GM12878 (cell line): ENCODE results near the gene LTBP4. TPM values are rescaled to one million over a fixed set of nuclear protein-coding genes. Genes with fewer than 3 reads are reported as not detected.

Source experiments
- ATAC-seq: fragments of 200-7000 bp; cut with Tn5 transposase; 3 replicates; pipeline ENCODE4 v1.9.1; 2020; ENCODE audit warnings: mild to moderate bottlenecking, moderate library complexity
- BruUV-seq: library from RNA; stranded (reverse); fragments of 400-500 nt; replicated peaks from 2 replicates; lab custom pipeline; 2021; lab: Mats Ljungman, UMichigan
- CTCF ChIA-PET: fragments of 300-600 bp; sonication (Branson Sonifier 250); formaldehyde crosslinking; extraction: SDS; loops from one replicate; lab custom pipeline; 2021; ENCODE audit warnings: inconsistent platforms; lab: Yijun Ruan, JAX
- POLR2A ChIA-PET: fragments of 350-600 bp; formaldehyde crosslinking; extraction: SDS; loops from one replicate; lab custom pipeline; 2021; ENCODE audit warnings: inconsistent platforms; lab: Charles Lee
- RAD21 ChIA-PET: fragments of 300-600 bp; sonication (Branson Sonifier 250); formaldehyde crosslinking; loops from one replicate; lab custom pipeline; 2023; ENCODE audit warnings: antibody characterized with exemption; ENCODE audit not compliant: unreplicated experiment; lab: Charles Lee
- SMC1A ChIA-PET: fragments of 300-600 bp; sonication (Branson Sonifier 250); formaldehyde crosslinking; loops from one replicate; lab custom pipeline; 2023; ENCODE audit not compliant: unreplicated experiment, uncharacterized antibody; lab: Charles Lee
- DNase-seq: peaks from one replicate; pipeline ENCODE4 v3.0.0-alpha.2; 2011; ENCODE audit warnings: low read depth, low spot score
- FAIRE-seq: peaks from 3 replicates; lab custom pipeline; 2011; peaks lifted over from hg19 to GRCh38; lab: Jason Lieb, UNC
- H2AFZ ChIP-seq: 2 replicates; pipeline ENCODE4 v1.6.0; 2011; ENCODE audit warnings: low read depth, low read length, control low read depth; ENCODE audit not compliant: control insufficient read depth
- H3K27ac ChIP-seq: 2 replicates; pipeline ENCODE4 v1.5.1; 2011; ENCODE audit warnings: control low read depth; ENCODE audit not compliant: control insufficient read depth, insufficient read depth
- H3K27me3 ChIP-seq, 2 experiments: replicated peaks in 1 of 2; 2 replicates each; pipeline versions ENCODE4 v1.6.0 to v1.6.1; 2011; ENCODE audit warnings: low read length in 1 of 2; ENCODE audit not compliant: control insufficient read depth in 2 of 2, insufficient read depth in 2 of 2
- H3K36me3 ChIP-seq, 2 experiments: 2 replicates each; pipeline ENCODE4 v1.5.1; 2011; ENCODE audit warnings: low read length in 1 of 2; ENCODE audit not compliant: control insufficient read depth in 2 of 2, insufficient read depth in 2 of 2
- H3K4me1 ChIP-seq: 2 replicates; pipeline ENCODE4 v1.6.1; 2011; ENCODE audit warnings: mild to moderate bottlenecking, low read length, moderate library complexity, mixed read lengths; ENCODE audit not compliant: control insufficient read depth, insufficient read depth
- H3K4me2 ChIP-seq: 2 replicates; pipeline ENCODE4 v1.6.0; 2011; ENCODE audit warnings: control low read depth; ENCODE audit not compliant: control insufficient read depth, insufficient read depth
- H3K4me3 ChIP-seq: fragments of 200-600 bp; sonication (generic); 2 replicates; pipeline ENCODE4 v1.5.1; 2016
- H3K79me2 ChIP-seq: 2 replicates; pipeline ENCODE4 v1.6.0; 2011; ENCODE audit warnings: low read length; ENCODE audit not compliant: control insufficient read depth, insufficient read depth
- H3K9ac ChIP-seq: 2 replicates; pipeline ENCODE4 v1.8.0; 2011; ENCODE audit warnings: low read length, control low read depth, mixed read lengths; ENCODE audit not compliant: control insufficient read depth, insufficient read depth
- H3K9me3 ChIP-seq: replicated peaks from 3 replicates; pipeline ENCODE4 v1.5.1; 2011; ENCODE audit warnings: mild to moderate bottlenecking, low read length; ENCODE audit not compliant: control insufficient read depth, insufficient read depth
- H4K20me1 ChIP-seq: 2 replicates; pipeline ENCODE4 v1.6.0; 2011; ENCODE audit not compliant: control insufficient read depth, insufficient read depth
- CBX5 ChIP-seq: sonication (generic); IDR thresholded peaks from 2 replicates; pipeline ENCODE4 v1.6.1; 2016; ENCODE audit warnings: low read depth, moderate library complexity, mild to moderate bottlenecking, inconsistent platforms
- HCFC1 ChIP-seq: fragments of 150-350 bp; IDR thresholded peaks from 2 replicates; pipeline ENCODE4 v1.6.1; 2014; ENCODE audit warnings: low read length
- KAT2A ChIP-seq: conservative IDR thresholded peaks from 2 replicates; pipeline ENCODE4 v1.6.1; 2011; ENCODE audit warnings: low read depth, low read length; ENCODE audit not compliant: control insufficient read depth
- NBN ChIP-seq: fragments of 450-650 bp; IDR thresholded peaks from 2 replicates; pipeline ENCODE4 v1.6.1; 2016
- POU2F2 ChIP-seq: IDR thresholded peaks from 3 replicates; pipeline ENCODE4 v1.6.1; 2011; ENCODE audit warnings: low read depth, mild to moderate bottlenecking, low read length, borderline replicate concordance
- RUNX3 ChIP-seq: IDR thresholded peaks from 2 replicates; pipeline ENCODE4 v1.6.1; 2012; ENCODE audit warnings: low read length, inconsistent platforms
- SIN3A ChIP-seq: IDR thresholded peaks from 2 replicates; pipeline ENCODE4 v1.6.1; 2012; ENCODE audit warnings: low read depth, low read length, improper control_type of control experiment
- WGBS: methylation state at CpG from one replicate; pipeline ENCODE4 v1.1.6; 2016; ENCODE audit warnings: low lambda C conversion rate; ENCODE audit not compliant: insufficient replicate concordance, insufficient coverage; ENCODE audit errors: missing lambda C conversion rate; 5-methylcytosine and 5-hydroxymethylcytosine counted together
- in situ Hi-C: fragments of 300-500 bp; cut with MboI; formaldehyde crosslinking; loops from 9 replicates; pipeline ENCODE4 v1.14.3; 2018; ENCODE audit warnings: mixed read lengths
- intact Hi-C: fragments of 100-400 bp; cut with micrococcal nuclease; formaldehyde crosslinking; loops from one replicate; pipeline ENCODE4 v1.14.2; 2022; ENCODE audit not compliant: unreplicated experiment
- polyA plus RNA-seq, 11 experiments: library from polyadenylated mRNA; depleted of rRNA in 4 of 11; unstranded in 6 of 11; stranded (reverse) in 5 of 11; fragments of >200 nt; fragmentation: Nextera tagmentation in 4 of 11; fragmentation: Illumina TruSeq in 1 of 11; extraction: Ambion mirVana in 4 of 11; extraction: Trizol in 1 of 11; gene quantifications; 1 replicate in 1 of 11; 2 replicates in 10 of 11; pipeline versions ENCODE4 v1.2.1 to v1.2.3, GENCODE V29; 2011 to 2016; ENCODE audit warnings: inconsistent platforms in 2 of 11, missing spikeins in 2 of 11, low read depth in 1 of 11
- total RNA-seq, 4 experiments: library from RNA; depleted of rRNA in 3 of 4; stranded (reverse); fragments of >200 nt in 3 of 4; fragmentation: Illumina TruSeq in 1 of 4; extraction: Trizol in 1 of 4; gene quantifications; 2 replicates each; pipeline versions ENCODE4 v1.2.1 to v1.2.3, GENCODE V29; 2013 to 2021
- TF ChIP-seq, protein P1 (sequence below): fragments of 450-650 bp; conservative IDR thresholded peaks from 2 replicates; pipeline ENCODE4 v1.6.1; 2017; ENCODE audit warnings: mild to moderate bottlenecking, moderate library complexity
- TF ChIP-seq, protein P2 (sequence below): fragments of 450-650 bp; IDR thresholded peaks from 2 replicates; pipeline ENCODE4 v1.6.1; 2016; ENCODE audit warnings: mild to moderate bottlenecking, moderate library complexity, borderline replicate concordance

Gene LTBP4
- total and polyA plus RNA-seq, 10 of the 15 experiments (the other 5 are each of a cell fraction or from before 2014, with no cell fraction given): 0.09 to 34.6 (median 8.5) TPM; not detected in 1

- no peak for TF ChIP-seq HCFC1
Observed at GRCh38 chr19:40556953-40557530, 44.1 kb upstream of the LTBP4 start (continued).

DNA sequence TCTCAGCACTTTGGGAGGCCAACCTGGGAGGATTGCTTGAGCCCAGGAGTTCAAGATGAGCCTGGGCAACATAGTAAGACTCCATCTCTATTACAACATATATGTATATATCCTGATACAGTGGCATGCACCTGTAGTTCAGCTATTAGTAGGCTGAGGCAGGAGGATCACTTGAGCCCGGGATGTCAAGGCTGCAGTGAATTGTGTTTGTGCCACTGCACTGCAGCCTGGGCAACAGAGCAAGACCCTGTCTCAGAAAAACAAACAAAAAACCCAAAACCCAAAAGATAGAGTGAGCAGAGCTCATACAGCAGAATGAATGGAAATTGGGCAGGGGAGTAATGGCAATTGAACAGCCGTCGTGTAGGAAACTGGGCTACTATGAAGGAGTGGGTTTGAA is 41.8 kb upstream of the LTBP4 start:
- no peak for TF ChIP-seq CBX5
- H3K27ac ChIP-seq: no peak overlapping the region
- FAIRE-seq (no peak), ATAC-seq (no peak), DNase-seq (no peak)
- ChIA-PET POLR2A (no interaction called here), RAD21 (no interaction called here), SMC1A (interaction anchor here (0.6 to 0.9 kb wide), 2 partner anchors 19 to 442 kb away, joined by 3 read pairs; no protein-coding TSS in a partner anchor), CTCF (interaction anchor here (1.4 to 1.6 kb wide), 2 partner anchors 10 to 11 kb away, joined by 4 to 5 read pairs; no protein-coding TSS in a partner anchor)
- in situ Hi-C loops (no loop called here), intact Hi-C loops (no loop called here)
- H4K20me1 ChIP-seq: no peaks in the 10 kb centered on the region
- H3K9me3 ChIP-seq: no peaks in the 10 kb centered on the region
- no peak overlapping the region for H3K4me3 ChIP-seq
- peaks cover 0 to 5% of the 10 kb centered on the region in 2 experiments; a peak in 2 of 4 replicates for H3K27me3 ChIP-seq
- no peak overlapping the region for H3K9ac ChIP-seq
- H3K4me2 ChIP-seq: no peak overlapping the region
- no peak overlapping the region for H2AFZ ChIP-seq
- H3K4me1 ChIP-seq: no peaks in the 10 kb centered on the region
- BruUV-seq: no TSS peak
- 73% methylated on average over 3 of the region's 3 CpGs for WGBS
- no peaks in the 10 kb centered on the region for H3K36me3 ChIP-seq
- H3K79me2 ChIP-seq: no peaks in the 10 kb centered on the region

- ChIA-PET POLR2A (no interaction called here), CTCF (interaction anchor here (1.4 kb wide), 1 partner anchor 11 kb away, joined by 4 read pairs; no protein-coding TSS in a partner anchor)
- TF ChIP-seq, protein P1, sequence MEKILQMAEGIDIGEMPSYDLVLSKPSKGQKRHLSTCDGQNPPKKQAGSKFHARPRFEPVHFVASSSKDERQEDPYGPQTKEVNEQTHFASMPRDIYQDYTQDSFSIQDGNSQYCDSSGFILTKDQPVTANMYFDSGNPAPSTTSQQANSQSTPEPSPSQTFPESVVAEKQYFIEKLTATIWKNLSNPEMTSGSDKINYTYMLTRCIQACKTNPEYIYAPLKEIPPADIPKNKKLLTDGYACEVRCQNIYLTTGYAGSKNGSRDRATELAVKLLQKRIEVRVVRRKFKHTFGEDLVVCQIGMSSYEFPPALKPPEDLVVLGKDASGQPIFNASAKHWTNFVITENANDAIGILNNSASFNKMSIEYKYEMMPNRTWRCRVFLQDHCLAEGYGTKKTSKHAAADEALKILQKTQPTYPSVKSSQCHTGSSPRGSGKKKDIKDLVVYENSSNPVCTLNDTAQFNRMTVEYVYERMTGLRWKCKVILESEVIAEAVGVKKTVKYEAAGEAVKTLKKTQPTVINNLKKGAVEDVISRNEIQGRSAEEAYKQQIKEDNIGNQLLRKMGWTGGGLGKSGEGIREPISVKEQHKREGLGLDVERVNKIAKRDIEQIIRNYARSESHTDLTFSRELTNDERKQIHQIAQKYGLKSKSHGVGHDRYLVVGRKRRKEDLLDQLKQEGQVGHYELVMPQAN: no peak
- TF ChIP-seq RUNX3 (no peak), NBN (no peak), KAT2A (no peak), POU2F2 (no peak), SIN3A (no peak)
- TF ChIP-seq, protein P2, sequence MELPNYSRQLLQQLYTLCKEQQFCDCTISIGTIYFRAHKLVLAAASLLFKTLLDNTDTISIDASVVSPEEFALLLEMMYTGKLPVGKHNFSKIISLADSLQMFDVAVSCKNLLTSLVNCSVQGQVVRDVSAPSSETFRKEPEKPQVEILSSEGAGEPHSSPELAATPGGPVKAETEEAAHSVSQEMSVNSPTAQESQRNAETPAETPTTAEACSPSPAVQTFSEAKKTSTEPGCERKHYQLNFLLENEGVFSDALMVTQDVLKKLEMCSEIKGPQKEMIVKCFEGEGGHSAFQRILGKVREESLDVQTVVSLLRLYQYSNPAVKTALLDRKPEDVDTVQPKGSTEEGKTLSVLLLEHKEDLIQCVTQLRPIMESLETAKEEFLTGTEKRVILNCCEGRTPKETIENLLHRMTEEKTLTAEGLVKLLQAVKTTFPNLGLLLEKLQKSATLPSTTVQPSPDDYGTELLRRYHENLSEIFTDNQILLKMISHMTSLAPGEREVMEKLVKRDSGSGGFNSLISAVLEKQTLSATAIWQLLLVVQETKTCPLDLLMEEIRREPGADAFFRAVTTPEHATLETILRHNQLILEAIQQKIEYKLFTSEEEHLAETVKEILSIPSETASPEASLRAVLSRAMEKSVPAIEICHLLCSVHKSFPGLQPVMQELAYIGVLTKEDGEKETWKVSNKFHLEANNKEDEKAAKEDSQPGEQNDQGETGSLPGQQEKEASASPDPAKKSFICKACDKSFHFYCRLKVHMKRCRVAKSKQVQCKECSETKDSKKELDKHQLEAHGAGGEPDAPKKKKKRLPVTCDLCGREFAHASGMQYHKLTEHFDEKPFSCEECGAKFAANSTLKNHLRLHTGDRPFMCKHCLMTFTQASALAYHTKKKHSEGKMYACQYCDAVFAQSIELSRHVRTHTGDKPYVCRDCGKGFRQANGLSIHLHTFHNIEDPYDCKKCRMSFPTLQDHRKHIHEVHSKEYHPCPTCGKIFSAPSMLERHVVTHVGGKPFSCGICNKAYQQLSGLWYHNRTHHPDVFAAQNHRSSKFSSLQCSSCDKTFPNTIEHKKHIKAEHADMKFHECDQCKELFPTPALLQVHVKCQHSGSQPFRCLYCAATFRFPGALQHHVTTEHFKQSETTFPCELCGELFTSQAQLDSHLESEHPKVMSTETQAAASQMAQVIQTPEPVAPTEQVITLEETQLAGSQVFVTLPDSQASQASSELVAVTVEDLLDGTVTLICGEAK: no peak
Observed at GRCh38 chr19:40560092-40560507, 41.1 kb upstream of the LTBP4 start.

More at GRCh38 chr19:40560092-40560507, 41.1 kb upstream of the LTBP4 start:
- in situ Hi-C loops (no loop called here), intact Hi-C loops (no loop called here)
- no peak overlapping the region for H3K4me3 ChIP-seq
- no peak overlapping the region for H3K4me2 ChIP-seq
- no TSS peak for BruUV-seq
- H3K9ac ChIP-seq: no peak overlapping the region
- SMC1A ChIA-PET: no interaction called here
- no peaks in the 10 kb centered on the region for H3K9me3 ChIP-seq
- no peaks in the 10 kb centered on the region for H3K79me2 ChIP-seq
- WGBS: 61% methylated on average over 13 of the region's 20 CpGs
- no peak for ATAC-seq
- H4K20me1 ChIP-seq: no peaks in the 10 kb centered on the region
- H3K4me1 ChIP-seq: no peaks in the 10 kb centered on the region
- no peak overlapping the region for H3K27ac ChIP-seq
- no peak overlapping the region for H2AFZ ChIP-seq
- RAD21 ChIA-PET: no interaction called here
- DNase-seq: no peak
- no peaks in the 10 kb centered on the region for H3K36me3 ChIP-seq
- H3K27me3 ChIP-seq: peaks cover 0 to 2% of the 10 kb centered on the region in 2 experiments; a peak in 1 of 4 replicates
- no peak for FAIRE-seq
